HL-60 (cell line): ENCODE measurements around the gene TEX22.

Experiments used
- DNase-seq, 2 experiments: peaks; one replicate each; pipeline ENCODE4 v3.0.0-alpha.2; 2010 to 2020; ENCODE audit warnings: low read depth in 1 of 2, low spot score in 1 of 2
- H3K27ac ChIP-seq: fragments of 250-450 bp; sonication (Bioruptor Pico); replicated peaks from 2 replicates; pipeline ENCODE4 v1.5.1; 2020; ENCODE audit warnings: mild to moderate bottlenecking, moderate library complexity
- H3K27me3 ChIP-seq: fragments of 250-450 bp; sonication (Bioruptor Pico); 2 replicates; pipeline ENCODE4 v1.5.1; 2021; ENCODE audit warnings: mild to moderate bottlenecking, moderate library complexity; ENCODE audit not compliant: insufficient read depth, poor library complexity, severe bottlenecking
- H3K4me3 ChIP-seq: replicated peaks from 2 replicates; pipeline ENCODE4 v1.5.1; 2011; ENCODE audit warnings: mild to moderate bottlenecking, control low read depth, low read length; ENCODE audit not compliant: insufficient read depth
- GABPA ChIP-seq: IDR thresholded peaks from 2 replicates; pipeline ENCODE4 v1.6.1; 2012; ENCODE audit warnings: low read depth
- POLR2AphosphoS5 ChIP-seq: IDR thresholded peaks from 2 replicates; pipeline ENCODE4 v1.6.1; 2012; ENCODE audit warnings: low read depth
- SPI1 ChIP-seq: IDR thresholded peaks from 2 replicates; pipeline ENCODE4 v1.6.1; 2012; ENCODE audit warnings: low read depth, mild to moderate bottlenecking, borderline replicate concordance
- TF ChIP-seq, protein P1 (sequence below): IDR thresholded peaks from 2 replicates; pipeline ENCODE4 v1.6.1; 2012; ENCODE audit warnings: low read depth; ENCODE audit not compliant: insufficient replicate concordance
- TF ChIP-seq, protein P2 (sequence below): IDR thresholded peaks from one replicate; pipeline ENCODE4 v1.5.1; 2011; ENCODE audit warnings: low read length, control low read depth, inconsistent platforms; ENCODE audit not compliant: insufficient read depth

Gene TEX22

DNA sequence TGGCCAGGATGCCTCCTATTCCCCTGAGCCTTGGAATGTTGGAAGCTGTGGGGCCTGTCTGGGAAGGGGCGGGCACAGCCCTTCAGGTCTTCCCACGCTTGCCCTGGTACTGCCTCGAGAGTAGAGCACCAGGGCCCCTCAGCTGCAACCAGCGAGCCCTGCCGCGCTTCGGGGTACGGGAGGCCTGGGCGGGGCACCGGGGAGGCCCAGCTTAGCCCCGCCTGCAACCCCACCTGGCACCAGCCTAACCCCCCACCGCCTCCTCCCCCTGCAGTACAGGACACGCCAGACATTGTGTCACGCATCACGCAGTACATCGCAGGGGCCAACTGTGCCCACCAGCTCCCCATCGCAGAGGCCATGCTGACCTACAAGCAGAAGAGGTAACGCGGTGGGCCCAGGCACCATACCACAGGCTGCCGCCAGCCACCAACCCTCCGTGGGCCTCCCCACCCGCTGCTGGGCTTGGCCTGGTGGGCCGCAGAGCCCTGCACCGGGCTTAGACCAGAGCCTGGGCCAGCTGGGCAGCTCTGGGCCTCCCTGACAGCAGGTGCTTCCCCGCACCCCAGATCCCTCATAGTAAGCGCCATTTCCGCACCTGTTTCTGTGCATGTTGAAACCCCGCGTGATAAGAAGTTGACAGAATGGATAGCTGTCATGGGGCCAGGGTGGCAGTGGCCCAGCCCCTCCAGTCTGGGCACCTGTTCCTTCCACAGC is 13.6 kb upstream of the TEX22 start:
- no peak for TF ChIP-seq SPI1
- TF ChIP-seq, protein P1, sequence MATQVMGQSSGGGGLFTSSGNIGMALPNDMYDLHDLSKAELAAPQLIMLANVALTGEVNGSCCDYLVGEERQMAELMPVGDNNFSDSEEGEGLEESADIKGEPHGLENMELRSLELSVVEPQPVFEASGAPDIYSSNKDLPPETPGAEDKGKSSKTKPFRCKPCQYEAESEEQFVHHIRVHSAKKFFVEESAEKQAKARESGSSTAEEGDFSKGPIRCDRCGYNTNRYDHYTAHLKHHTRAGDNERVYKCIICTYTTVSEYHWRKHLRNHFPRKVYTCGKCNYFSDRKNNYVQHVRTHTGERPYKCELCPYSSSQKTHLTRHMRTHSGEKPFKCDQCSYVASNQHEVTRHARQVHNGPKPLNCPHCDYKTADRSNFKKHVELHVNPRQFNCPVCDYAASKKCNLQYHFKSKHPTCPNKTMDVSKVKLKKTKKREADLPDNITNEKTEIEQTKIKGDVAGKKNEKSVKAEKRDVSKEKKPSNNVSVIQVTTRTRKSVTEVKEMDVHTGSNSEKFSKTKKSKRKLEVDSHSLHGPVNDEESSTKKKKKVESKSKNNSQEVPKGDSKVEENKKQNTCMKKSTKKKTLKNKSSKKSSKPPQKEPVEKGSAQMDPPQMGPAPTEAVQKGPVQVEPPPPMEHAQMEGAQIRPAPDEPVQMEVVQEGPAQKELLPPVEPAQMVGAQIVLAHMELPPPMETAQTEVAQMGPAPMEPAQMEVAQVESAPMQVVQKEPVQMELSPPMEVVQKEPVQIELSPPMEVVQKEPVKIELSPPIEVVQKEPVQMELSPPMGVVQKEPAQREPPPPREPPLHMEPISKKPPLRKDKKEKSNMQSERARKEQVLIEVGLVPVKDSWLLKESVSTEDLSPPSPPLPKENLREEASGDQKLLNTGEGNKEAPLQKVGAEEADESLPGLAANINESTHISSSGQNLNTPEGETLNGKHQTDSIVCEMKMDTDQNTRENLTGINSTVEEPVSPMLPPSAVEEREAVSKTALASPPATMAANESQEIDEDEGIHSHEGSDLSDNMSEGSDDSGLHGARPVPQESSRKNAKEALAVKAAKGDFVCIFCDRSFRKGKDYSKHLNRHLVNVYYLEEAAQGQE, result no peak
- TF ChIP-seq, protein P2, sequence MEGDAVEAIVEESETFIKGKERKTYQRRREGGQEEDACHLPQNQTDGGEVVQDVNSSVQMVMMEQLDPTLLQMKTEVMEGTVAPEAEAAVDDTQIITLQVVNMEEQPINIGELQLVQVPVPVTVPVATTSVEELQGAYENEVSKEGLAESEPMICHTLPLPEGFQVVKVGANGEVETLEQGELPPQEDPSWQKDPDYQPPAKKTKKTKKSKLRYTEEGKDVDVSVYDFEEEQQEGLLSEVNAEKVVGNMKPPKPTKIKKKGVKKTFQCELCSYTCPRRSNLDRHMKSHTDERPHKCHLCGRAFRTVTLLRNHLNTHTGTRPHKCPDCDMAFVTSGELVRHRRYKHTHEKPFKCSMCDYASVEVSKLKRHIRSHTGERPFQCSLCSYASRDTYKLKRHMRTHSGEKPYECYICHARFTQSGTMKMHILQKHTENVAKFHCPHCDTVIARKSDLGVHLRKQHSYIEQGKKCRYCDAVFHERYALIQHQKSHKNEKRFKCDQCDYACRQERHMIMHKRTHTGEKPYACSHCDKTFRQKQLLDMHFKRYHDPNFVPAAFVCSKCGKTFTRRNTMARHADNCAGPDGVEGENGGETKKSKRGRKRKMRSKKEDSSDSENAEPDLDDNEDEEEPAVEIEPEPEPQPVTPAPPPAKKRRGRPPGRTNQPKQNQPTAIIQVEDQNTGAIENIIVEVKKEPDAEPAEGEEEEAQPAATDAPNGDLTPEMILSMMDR, result no peak
- TF ChIP-seq POLR2AphosphoS5, result no peak
- TF ChIP-seq GABPA, result no peak
- Histone ChIP-seq H3K27ac (no peak overlapping the region), H3K27me3 (no peaks in the 10 kb centered on the region), H3K4me3 (no peak overlapping the region)
- no peak for DNase-seq

DNA sequence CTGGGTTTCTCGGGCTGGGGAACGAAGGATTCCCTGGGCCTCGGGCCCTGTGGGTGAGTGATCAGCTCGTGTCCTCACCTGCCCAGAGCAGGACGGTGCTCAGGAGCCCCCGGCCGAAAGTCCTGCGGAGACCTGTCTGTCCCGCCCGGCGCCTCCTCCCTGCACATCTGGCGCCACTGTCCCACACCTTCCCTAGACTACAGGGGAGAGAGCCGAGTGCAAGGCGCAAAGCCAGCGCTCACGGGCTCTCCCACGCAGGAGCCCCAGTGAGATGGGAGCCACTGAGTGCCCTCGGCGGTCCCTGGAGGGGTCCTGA is 13.1 kb upstream of the TEX22 start:
- Histone ChIP-seq H3K4me3 (no peak overlapping the region), H3K27ac (no peak overlapping the region), H3K27me3 (no peaks in the 10 kb centered on the region)
- no peak for DNase-seq
- TF ChIP-seq, protein P1, result no peak
- no peak for TF ChIP-seq SPI1
- TF ChIP-seq POLR2AphosphoS5, result no peak
- no peak for TF ChIP-seq GABPA
- TF ChIP-seq, protein P2, result no peak

DNA sequence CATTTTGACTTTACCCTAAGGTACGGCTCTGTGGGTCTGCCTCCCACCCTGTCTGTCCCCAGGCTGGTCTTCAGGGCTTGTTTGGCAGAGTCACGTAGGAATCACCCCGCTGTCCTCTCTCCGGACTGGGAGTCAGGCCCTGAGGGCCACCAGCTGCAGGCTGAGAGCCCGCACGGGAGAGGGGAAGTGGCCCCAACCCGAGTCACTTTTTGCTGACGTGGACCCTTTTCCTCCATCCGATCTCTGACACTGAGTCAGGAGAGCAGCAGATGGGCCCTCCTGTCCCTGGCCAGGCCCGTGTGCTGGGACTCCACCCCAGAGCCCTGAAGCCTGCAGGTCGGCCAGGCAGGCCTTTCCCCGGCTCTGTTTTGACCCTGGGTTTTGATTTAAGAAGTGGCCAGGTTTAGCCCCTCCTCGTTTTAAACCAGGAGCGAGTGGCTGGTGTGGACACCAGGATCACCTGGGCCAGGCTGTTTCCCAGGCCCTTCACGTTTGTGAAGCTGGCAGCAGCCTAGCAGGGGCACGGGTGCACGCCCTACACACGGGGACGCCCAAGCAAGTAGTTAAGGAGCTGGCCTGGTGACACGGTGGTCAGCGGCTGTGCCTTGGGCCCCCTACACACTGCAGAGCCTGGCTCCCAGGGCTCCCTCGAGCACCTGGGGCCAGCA is 12.5 kb upstream of the TEX22 start:
- TF ChIP-seq SPI1, result no peak
- no peak for TF ChIP-seq GABPA
- TF ChIP-seq, protein P1, result no peak
- TF ChIP-seq POLR2AphosphoS5, result no peak
- TF ChIP-seq, protein P2, result no peak
- H3K4me3 ChIP-seq, result no peak overlapping the region
- H3K27me3 ChIP-seq, result no peaks in the 10 kb centered on the region
- H3K27ac ChIP-seq, result no peak overlapping the region
- no peak for DNase-seq
